Measurements from ENCODE around the gene MKS1.

MKS1 gene

DNA sequence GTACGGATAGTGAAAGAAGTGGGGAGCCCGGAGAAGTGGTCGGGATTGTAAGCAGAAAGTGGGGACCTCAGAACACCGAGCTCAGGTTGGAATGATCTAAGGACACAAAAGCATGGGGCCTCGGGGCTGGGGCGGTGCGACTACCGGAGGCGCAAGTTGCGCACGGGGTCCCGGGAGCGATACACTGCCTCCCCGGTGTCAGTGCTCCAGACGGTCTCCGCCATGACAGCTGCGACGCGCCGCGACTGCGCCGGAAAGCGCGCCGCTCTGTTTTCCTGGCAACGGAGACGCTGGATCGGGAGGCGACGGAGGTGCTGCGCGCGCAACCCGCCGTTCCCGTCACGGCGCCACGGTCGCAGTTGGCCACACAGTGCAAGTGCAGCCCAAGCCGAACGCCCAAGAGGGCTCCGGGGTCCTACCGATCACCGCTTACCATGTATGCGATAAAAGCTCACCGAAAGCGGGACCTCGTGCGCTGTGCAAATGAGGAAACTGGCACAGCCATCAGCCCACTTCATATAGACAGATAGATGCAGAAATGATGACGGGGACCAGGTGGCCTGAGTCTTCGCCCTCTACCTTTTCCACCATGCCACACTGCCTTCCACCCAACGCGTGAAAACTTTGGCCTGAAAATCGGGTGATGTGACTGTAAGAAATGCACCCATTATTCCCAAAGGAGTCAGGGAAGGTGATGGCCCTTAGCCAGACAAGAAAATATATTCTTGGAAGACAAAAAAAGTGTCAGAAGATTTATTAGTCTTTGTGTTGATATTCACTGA lies at the start of gene MKS1:
MKS1 (minus strand) TSS at position 249 of the 782 bp plus-strand sequence; CDS start at position 224, 25 bp downstream.
- DNase-seq (ENCODE audit: low read depth in 2 of 2), result peak; percentile 91 to 93
- peak within 1 kb of the TSS; percentile 73 to 93 for H3K4me3 ChIP-seq (replicated peaks in 1 of 2; ENCODE audit: low read depth in 2 of 2, low read length in 2 of 2)
- TF ChIP-seq, protein P1, sequence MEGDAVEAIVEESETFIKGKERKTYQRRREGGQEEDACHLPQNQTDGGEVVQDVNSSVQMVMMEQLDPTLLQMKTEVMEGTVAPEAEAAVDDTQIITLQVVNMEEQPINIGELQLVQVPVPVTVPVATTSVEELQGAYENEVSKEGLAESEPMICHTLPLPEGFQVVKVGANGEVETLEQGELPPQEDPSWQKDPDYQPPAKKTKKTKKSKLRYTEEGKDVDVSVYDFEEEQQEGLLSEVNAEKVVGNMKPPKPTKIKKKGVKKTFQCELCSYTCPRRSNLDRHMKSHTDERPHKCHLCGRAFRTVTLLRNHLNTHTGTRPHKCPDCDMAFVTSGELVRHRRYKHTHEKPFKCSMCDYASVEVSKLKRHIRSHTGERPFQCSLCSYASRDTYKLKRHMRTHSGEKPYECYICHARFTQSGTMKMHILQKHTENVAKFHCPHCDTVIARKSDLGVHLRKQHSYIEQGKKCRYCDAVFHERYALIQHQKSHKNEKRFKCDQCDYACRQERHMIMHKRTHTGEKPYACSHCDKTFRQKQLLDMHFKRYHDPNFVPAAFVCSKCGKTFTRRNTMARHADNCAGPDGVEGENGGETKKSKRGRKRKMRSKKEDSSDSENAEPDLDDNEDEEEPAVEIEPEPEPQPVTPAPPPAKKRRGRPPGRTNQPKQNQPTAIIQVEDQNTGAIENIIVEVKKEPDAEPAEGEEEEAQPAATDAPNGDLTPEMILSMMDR (IDR thresholded peaks at IDR 0.05; ENCODE audit: low read depth, low read length), result peak; percentile 72

DNA sequence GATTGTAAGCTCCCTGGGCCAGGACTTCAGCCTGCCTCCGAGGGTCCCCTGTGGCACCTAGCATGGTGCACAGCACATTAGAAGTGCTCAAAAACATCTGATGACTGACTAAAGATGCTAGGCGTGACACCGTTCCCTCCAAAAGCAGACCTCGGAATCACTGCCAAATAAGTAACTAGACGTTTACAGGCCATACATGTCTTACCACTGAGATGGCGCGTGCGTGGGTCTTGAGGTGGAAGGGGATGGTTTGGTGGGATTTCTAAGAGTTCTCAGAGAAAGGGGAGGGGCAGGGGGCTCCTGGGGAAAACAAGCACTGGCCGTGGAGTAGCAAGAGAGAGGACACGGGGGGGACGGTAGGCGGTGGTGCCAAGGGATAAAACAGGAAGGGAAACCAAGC lies 49.3 kb upstream of the MKS1 start:
- no peak overlapping the region for H3K4me3 ChIP-seq (replicated peaks in 1 of 2; ENCODE audit: low read depth in 2 of 2, low read length in 2 of 2)
- DNase-seq (ENCODE audit: low read depth in 2 of 2), result no peak
- TF ChIP-seq, protein P1 (IDR thresholded peaks at IDR 0.05; ENCODE audit: low read depth, low read length), result no peak

DNA sequence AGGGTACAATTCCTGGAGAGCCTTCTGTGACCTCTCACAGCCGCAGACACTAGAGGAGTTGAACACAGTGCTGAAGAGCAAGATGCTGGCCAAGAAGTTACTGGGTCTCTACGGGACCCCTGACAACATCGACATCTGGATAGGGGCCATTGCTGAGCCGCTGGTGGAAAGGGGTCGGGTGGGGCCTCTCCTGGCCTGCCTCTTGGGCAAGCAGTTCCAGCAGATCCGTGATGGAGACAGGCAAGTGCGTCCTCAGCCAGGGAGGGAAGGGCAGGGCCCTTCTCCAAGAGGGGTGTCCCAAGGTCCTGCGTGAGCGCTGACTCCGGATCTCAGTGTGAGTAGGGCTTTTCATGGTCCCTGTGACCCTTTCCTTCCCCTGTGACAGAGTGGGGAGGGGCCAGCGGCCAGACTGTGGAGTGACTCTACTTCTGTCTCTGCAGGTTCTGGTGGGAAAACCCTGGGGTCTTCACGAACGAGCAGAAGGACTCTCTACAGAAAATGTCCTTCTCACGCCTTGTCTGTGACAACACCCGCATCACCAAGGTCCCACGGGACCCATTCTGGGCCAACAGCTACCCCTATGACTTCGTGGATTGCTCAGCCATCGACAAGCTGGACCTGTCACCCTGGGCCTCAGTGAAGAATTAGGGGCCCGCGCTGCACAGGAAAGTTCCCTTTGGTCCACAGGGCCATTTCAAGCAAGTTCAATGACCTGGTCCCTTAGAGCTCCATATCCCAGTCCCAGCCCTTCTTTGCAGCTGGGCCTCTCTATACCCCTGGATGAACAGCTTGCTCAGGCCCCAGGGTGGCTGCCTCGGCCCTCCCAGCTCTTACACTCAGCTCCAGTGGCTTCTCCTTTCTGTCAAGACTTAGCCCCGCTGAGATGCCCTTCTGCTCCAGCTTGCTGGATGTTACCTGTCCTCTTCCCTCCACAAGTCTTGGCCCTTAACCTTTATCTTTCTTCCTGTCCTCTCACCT lies 48.6 kb upstream of the MKS1 start:
- TF ChIP-seq, protein P1 (IDR thresholded peaks at IDR 0.05; ENCODE audit: low read depth, low read length), result no peak
- no peak for DNase-seq (ENCODE audit: low read depth in 2 of 2)
- no peak overlapping the region for H3K4me3 ChIP-seq (replicated peaks in 1 of 2; ENCODE audit: low read depth in 2 of 2, low read length in 2 of 2)

DNA sequence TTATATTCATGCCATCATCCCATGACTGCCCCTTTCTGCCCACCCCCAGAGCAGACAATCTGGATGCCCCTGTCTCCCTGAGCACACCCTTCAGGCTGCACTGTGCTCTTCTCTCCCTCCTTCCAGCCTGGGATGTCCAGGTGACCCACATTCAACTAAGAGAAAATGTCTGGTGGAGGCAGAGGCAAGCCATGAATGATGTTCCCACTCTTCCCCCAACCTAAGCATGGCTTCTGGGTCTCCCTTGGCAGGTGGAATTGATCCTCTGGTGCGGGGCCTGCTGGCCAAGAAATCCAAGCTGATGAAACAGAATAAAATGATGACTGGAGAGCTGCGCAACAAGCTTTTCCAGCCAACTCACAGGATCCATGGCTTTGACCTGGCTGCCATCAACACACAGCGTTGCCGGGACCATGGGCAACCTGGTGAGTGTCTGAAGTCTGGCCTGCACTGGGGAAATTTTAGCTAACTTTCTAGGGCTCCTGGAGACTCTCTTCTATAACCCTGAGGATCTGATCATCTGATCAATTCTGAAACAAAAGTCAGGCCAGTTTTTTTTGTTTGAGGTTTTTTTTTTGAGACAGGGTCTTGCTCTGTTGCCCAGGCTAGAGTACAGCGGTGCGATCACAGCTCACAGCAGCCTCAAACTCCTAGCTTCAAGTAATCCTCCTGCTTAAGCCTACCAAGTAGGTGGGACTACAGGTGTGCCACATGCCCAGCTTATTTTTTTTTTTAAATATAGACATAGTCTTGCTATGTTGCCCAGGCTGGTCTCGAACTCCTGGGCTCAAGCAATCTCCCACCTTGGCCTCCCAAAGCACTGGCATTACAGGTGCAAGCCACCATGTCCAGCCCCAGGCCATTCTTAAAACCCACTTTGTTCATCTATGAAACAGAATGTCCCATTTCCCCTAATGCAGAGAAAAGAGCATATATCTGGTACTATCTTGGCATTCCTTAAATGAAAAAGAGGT lies 47.1 kb upstream of the MKS1 start:
- TF ChIP-seq, protein P1 (IDR thresholded peaks at IDR 0.05; ENCODE audit: low read depth, low read length), result no peak
- DNase-seq (ENCODE audit: low read depth in 2 of 2), result no peak
- H3K4me3 ChIP-seq (replicated peaks in 1 of 2; ENCODE audit: low read depth in 2 of 2, low read length in 2 of 2), result no peak overlapping the region

DNA sequence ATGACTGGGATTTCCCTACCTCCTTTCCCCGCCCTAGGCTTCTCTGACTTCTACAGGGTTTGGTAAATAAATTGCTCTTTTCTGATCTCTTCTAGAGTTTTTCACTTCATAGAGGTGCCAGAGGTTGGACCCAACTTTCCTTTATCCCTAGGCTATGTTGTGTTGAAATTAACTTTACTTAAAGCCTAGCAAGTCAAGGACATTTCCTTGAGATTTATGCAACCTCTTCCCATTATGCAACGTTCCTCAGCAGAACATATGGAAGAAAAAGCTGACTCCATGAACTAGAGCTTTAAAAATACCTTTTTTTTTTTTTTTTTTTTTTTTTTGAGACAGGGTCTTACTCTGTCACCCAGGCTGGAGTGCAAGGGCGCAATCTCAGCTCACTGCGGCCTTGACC lies 46.2 kb upstream of the MKS1 start:
- no peak for DNase-seq (ENCODE audit: low read depth in 2 of 2)
- TF ChIP-seq, protein P1 (IDR thresholded peaks at IDR 0.05; ENCODE audit: low read depth, low read length), result no peak
- H3K4me3 ChIP-seq (replicated peaks in 1 of 2; ENCODE audit: low read depth in 2 of 2, low read length in 2 of 2), result no peak overlapping the region

Data from cardiac fibroblast (primary cell).